Activated CD4-positive, CD25-positive, alpha-beta regulatory T cell treated with anti-CD3 and anti-CD28 coated beads, Interleukin-2, amount 50 U/mL, for 72 hours (primary cell): ENCODE measurements around the gene DIAPH2.
"Not testable (repeated sequence)": the region's sequence is repeated elsewhere in the genome, so short reads cannot be mapped to it uniquely, and the experiment has no call there.

Experiments used
- DNase-seq: peaks from one replicate; pipeline ENCODE4 v3.0.0; 2021

Gene DIAPH2

DNA sequence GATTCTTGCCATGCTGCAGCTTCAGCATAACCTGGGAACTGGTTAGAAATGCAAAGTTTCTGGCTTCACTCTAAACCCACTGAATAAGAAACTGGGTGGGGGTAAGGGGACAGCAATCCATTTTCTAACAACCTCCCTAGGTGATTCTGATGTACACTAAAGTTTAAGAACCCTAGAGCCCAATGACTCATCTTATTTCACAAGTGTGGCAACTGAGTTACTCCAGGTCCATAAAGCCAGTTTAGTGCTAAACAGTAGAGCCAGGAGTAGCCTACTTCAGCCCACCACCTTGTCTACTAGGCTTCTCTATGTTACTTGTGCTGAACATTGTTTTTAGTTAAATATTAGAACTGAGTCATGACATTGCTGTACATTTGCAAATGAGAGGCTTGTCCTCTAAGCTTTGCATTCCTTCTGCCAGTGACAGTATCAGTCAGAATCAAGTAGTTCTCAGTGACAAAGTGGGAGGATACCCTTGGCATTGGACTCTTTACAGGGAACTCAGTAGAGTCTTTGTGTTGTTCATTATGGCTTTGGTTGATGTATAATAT, 717.0 kb downstream of the DIAPH2 start:
- no peak for DNase-seq

DNA sequence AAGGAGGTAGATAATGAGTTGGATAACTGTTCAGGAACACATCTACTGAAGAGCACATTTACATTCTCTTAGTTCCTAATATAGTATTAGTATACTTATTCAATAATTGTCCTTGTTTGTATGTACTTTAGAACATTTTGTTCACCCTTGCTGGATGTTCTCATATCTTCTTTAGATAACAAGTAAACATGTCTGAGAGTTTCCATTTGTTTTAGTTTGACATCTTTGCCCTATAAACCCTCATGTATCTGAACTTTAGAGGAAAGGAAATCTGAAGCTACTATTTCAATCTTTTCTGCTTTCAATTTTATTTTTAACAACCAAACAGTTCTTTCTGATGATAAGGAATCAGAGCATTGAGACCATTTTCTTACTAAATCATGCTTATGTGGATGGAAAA, 717.7 kb downstream of the DIAPH2 start:
- no peak for DNase-seq

DNA sequence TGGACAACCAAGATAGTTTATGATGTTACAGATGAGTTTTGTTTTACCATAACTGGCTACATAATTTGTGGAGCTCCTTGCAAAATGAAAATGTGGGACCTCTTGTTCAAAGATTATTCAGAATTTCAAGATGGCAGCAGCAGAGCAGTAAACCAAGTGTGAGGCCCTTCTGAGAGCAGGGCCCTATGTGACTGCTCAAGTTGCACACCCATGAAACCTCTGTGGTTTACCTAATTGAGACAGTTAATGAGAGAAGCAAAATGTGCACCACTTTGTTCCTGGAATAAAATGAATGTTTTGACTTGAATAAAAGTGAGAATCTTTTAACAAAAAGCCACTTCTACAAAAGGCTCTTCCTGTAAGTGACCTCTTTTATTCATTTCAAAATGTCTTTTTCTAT, 718.3 kb downstream of the DIAPH2 start:
- no peak for DNase-seq

DNA sequence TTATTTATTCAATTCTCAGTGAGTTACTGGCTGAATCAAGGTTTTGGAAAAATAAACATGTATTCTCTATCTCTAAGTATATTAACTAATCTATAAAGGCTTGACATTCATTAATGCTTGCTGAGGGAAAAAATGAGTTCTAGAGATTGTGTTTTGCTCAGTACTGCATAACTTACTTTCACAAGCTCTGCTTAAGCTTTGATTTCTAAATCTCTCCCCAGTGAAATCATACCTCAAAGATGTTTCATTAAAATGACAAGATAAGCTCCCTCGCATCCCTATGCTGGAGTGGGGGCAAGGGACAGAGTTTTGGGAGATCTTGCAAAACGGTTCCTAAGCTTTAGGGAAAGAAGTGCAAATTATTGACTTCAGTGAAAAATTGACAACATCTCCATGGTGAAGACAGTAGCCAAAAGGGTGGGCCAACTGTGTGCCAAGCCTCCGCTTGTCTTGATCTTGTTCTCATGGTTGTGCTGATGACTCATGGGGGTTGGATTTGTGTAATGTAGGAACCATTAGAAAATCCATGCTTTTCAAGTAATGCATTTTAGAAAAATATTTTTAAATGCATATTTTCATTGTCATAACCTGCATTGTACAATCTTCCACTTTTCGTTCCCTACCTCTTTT, 720.5 kb downstream of the DIAPH2 start:
- no peak for DNase-seq

DNA sequence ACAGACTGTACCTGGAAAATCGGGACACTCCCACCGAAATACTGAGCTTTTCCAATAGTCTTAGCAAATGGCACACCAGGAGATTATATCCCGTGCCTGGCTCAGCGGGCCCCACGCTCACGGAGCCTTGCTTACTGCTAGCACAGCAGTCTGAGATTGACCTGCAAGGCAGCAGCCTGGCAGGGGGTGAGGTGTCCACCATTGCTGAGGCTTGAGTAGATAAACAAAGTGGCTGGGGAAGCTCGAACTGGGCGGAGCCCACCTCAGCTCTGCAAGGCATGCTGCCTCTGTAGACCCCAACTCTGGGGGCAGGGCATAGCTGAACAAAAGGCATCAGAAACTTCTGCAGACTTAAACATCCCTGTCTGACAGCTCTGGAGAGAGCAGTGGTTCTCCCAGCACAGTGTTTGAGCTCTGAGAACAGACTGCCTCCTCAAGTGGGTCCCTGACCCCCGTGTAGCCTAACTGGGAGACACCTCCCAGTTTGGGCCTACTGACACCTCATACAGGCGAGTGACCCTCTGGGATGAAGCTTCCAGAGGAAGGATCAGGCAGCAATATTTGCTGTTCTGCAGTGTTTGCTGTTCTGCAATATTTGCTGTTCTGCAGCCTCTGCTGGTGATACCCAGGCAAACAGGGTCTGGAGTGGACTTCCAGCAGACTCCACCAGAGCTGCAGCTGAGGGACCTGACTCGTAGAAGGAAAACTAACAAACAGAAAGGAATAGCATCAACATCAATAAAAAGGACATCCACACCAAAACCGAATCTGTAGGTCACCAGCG, 725.2 kb downstream of the DIAPH2 start:
- DNase-seq = not testable (repeated sequence)

DNA sequence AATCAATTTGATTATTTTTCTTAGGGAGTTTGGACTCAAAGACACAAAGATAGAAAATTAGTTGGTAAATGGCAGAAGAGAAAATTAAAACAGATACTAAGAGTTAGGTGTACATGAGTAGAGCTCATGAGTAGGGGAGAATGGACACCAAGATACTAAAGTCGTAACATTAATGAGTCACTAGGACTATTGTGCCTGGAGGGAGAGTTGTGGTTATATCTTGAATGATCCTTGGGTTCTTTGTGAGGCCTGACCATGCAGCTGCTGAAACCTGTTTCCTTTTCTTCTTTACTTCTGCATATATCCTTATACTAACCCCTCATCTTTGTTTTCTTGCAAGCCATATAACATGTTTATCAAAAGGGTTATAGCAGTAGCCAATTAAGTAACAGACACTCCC, 731.8 kb downstream of the DIAPH2 start:
- no peak for DNase-seq

DNA sequence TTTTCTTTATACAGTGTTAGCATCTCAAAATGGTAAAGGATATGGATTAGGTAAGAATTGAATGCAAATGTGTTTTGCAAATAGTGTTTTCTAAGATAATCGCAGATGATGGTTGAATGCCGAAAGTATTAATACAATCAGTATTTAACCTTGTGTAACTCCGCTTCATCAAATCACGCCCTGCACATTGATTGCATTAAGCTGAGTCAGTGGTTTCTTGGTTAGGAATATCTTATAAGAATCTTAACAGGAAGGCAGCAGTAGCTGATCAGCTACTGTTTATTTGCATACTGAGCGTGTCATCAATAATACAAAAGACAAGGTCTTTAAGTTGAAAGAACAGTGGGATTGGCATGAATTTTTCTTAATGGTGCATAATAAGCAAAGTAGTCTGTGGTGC, 744.5 kb downstream of the DIAPH2 start:
- DNase-seq = no peak

DNA sequence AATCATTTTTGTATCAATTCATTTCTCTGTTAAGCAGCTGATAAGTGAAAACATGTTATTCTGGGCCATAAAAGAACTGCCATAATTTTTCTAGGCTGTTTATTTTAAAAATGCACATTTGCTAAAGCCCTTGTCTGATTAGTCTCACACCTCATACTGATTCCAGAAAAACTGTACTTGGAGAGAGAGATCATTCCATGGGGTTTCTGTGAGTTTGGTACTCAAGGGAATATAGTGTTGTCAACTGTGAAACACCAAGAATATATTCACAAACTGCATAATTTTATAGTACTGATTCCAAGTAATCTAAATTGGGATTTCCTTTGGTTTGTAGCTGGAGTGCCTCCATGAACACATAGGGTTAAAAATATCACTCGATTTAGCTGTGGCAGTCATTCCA, 746.6 kb downstream of the DIAPH2 start:
- DNase-seq = no peak

DNA sequence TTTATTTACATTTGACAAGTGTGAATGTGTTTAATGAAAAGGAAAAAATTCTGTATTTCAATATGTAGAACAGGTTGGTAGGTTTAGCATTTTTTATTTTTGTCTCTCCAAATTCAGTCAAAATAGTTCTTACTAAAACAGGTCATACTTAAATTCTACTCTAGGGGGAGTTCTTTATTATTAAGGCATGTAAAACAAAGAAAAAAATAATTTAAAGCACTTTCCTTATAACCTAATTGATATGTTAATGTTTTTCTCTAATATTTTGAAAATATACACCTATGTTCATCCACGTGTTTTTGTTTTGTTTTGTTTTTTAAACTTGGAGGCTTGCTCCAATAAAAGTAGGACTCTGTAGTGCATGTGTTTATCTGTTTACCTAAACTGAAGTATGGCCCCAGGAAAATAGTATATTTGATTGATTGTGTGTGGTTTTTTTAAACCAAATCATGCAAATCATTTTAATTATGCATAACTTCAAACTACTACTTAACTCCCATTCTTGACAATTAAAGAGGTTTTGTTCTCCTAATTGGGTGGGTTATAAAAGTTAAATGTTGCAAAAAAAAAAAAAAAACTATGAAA, 761.7 kb downstream of the DIAPH2 start:
- DNase-seq = no peak

DNA sequence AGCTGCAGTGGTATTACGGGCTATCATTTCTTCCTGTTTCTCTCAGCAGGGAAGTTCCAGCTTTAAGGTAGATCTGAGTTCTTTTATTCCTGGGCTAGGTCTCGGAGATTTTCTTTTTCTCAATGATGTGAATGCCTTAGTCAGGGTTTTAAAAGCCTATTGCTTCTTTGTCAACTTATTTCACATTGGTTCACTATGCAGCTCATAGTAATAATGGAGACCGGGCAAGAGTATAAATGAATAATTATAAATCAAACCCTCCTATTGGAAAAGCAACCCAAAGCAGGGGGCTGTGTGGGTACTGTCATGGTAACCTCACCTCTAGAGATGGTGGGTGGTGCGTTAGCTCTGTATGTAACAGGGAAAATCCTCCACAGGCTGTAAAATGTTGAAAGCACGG, 762.7 kb downstream of the DIAPH2 start:
- DNase-seq = no peak

DNA sequence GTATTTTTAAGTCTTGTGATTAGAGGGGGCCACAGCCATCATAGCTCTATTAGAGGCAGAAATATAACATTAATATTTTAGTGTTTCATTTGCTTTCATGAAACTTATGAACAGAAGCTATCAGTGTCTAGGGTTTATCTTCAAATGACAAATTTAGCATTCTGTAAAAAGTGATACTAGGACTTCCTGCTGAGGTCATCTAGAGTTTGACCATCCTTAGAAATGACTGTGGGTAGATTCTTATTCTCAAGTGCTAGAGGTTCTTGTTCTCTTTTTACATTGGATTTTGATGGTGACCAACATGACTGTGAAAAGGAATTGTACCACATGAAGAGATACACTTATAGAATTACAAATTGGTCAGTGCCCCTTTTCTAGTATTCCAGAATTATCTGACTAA, 767.6 kb downstream of the DIAPH2 start:
- no peak for DNase-seq

DNA sequence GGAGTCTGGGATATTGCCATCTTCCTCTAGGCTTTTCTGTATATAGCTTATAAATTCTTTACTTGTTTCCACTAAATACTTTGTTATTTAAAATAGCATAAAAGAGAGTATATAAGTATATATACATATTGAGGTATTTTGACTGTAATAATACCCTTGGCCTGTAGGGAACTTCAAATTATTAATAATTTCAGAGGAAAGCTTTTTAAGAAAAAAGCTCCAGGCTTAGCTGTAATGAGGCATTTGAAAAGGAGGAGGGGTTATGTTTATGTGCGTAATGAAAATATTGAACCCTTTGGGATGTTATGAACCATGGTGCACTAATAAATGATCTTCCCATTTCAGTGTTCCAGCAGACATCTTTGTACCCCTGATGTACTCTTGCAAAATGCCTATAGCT, 777.1 kb downstream of the DIAPH2 start:
- no peak for DNase-seq

DNA sequence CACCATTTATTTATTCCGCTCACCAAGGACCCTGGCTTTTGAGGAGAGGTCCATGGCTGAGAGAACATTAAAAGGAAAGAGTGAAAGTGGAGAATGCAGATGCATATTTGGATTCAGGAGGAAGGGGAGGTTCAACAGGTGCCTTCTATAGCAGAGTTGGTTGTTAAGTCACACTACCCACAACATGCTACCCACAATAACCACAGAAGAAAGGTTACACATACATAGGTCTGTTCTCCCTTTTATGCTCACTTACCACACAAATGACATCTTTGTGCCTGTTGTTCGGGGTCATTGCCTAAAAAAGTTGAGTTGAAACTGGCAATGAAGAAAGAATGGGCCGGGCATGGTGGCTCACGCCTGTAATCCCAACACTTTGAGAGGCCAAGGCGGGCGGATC, 786.4 kb downstream of the DIAPH2 start:
- no peak for DNase-seq

DNA sequence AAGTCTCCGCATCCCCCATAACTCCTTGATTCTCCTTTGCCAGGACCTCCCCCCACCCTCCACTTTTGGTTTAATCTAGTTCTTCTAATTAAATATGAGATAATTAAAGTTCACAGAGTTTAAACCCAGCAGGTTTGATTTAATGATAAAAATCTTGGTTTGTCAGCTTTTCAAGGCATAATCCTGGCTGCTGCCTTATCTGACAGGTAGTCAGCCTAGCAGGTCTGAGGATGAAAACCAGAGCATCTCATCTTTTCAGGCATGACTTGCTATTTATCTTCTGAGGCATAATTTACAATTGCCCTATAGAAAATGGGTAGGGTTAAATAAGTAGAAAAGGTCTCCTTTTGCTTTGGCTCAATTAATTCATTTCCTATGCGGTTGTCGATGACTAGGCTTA, 790.3 kb downstream of the DIAPH2 start:
- DNase-seq = no peak

DNA sequence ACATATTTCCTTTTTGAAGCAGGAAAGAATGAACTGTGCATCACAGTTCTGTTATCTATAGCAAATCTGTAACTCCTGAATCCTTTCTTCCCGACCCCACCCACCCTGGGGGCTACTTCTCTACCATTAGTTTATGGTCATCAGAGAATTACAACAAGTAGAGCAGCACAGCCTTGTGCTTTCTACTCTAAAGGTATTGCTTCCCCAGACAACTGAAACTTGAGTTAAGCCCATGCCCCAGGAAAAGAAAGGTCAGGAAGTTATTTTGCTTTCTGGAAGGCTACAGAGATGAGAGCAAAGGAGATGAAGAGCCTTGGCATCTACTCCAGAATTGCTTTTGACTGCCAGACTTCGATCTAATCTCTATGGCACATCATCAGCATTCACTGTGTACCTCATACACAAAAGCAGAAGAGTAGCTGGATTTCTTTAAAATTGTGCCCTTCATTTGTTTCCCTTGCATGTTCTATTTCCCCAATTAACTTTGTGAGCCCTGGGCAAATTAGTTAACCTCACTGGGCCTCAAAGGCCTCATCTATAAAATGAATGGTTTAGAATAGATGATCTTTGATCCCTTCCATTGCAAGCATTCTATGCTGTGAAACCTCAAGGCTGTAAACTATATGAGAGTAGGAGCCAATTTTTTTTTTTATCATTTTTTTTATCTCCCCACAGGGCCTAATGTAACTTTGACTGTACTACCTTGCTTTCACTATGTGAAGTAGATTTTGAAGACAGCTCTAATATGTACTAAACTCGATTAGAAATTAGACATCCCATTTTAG, 794.7 kb downstream of the DIAPH2 start:
- no peak for DNase-seq

DNA sequence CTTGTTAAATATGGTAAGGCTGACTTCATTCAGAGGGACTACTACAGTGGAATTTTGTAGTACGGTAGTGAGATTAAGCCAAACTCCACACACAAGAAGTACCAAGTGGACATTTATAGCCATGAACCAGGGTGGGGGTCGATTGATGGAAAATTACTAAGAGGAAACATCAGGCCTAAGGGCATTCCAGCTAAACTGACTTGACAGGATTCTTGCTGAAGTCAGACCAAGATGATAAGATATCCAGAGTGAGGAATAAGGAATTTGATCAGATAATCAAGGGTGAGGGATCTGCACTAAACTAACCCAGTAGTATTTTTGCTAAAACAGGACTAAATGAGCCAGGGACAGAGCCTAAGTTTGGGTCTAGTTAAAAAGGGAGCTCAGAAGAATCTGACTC, 796.6 kb downstream of the DIAPH2 start:
- no peak for DNase-seq

DNA sequence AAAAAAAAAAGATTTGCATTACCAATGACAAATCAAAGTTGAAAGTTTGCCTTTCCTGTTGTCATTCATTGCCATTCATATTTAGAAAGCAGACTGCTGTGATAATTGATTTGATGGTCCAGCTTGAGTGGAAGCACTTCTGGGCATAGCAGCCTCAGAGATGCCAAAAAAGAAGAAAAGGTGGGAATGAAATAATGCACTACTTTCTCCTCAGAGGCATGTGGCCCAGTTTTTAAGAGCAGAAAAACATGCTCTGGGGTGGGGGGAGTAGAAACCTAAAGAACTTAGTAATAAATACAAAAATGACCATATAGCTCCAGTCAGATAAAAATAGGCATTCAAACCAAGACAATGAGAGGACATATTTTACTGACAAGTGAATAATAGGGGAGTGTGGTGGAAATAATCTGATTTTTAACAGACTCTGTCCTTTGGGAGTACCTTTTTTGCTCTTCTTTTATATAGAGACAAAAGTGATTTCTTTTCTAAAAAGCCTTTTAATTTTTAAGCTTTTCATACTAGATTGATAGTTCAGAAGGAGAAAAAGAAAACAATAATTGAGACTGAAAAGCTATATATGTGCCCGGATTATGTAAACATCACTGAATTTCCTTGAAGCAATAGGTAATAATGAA, 798.1 kb downstream of the DIAPH2 start:
- DNase-seq = no peak

DNA sequence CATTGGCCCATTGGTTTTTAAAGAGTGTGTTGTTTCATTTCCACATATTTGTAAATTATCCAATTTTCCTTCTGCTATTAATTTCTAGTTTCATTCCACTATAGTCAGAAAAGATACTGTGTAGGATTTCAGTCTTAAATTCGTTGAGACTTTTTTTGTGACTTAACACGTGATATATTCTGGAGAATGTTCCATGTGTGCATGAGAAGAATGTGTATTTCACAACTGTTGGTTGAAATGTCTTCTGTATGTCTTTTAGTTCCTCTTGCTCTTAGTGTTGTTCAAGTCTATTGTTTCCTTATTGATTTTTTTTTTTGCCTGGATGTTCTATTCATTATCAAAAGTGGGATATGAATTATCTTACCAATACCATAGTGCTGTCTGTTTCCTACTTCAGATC, 806.0 kb downstream of the DIAPH2 start:
- no peak for DNase-seq

DNA sequence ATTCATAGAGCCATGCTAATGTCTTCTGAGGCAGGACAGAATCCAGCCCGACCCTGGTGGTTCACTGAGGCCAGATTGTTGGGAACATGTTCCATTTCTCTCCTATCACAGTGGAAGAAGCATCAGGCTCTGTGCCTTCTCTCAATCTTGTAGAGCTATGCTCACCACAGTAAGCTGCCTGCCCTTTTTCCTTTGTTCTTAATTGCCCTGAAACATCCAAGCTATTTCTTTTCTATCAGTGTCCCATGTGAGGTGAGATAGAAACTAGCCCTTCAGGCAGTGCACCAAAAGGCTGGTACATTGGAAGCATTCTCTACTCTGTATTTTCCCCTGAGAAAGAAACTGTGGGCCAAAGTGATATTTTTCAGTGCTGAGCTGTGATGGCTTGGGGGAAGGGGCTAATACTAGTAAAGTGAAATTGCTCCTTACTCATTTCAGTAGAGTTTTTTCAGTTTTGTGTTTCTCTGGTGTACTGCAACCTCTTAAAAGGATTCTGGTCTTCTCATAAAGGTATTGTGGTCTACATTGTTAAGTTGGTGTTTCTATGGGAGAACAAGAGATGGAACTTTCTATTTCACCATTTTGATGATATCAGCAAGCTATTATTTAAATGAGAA, 810.2 kb downstream of the DIAPH2 start:
- no peak for DNase-seq

DNA sequence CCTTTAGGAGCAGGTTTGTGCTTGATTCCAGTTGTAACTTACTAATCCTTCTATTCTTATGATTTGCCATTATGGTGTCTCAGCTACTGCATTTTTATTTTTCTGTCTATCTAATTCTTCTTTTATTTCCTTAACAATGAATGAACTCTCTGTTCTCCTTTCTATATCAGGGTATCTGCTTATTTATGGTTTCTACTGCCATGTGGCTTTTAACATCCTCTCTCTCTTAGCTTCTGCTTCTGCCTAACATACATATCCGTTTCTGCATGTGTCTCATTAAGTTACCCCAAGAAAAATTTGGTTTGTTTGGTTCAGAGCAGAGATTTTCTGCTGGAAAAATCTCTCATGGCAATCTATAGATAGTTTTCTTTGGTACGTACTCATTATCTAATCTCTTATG, 813.5 kb downstream of the DIAPH2 start:
- no peak for DNase-seq

DNA sequence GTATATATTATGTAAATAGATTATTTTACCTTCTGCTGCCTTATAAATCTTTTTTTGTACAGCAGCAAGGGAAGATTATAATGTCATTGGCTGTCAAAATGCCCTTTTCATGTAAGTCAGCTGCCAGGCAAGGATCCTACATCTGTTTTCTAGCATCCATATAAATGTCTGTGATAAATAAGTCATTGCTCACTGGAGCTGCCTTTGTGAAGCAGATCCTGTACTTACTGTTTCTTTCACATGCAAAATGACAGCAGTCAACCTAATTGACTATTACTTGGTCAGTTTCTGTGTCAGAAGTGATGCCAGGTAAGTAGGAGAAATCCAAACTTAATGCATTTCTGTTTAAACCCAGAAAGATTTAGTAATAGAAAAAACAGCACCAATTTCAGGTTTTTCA, 819.8 kb downstream of the DIAPH2 start:
- DNase-seq = no peak

DNA sequence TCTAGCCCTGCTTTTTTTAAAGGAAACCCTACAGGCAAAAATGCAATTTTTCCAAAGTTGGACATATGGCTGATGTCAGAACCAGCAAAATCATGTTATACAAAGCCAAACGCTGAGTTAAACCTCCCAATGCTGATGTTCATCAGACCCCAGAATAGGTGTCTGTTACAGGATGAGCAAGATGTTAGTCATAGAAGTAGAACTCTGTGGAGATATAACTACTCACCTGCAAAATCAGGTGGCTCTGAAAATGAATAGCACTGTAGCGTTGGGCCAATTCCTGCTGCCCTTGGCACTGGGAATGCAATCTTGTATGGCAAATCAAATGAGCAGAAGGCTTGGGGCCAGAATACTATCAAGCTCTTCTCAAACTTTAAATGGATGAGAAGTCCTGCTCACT, 833.1 kb downstream of the DIAPH2 start:
- DNase-seq = no peak
